Mononuclear cell (primary cell): ENCODE results near the gene PRKG2. TPM values are rescaled to one million over a fixed set of nuclear protein-coding genes. Genes with fewer than 3 reads are reported as not detected.

ENCODE experiments used
- H3K27me3 ChIP-seq: 2 replicates; pipeline ENCODE4 v1.6.0; 2011; ENCODE audit warnings: low read length, control low read depth; ENCODE audit not compliant: insufficient read depth
- H3K4me1 ChIP-seq: 2 replicates; pipeline ENCODE4 v1.5.1; 2011; ENCODE audit warnings: mild to moderate bottlenecking, low read length, control low read depth; ENCODE audit not compliant: insufficient read depth
- H3K4me3 ChIP-seq: 2 replicates; pipeline ENCODE4 v1.5.1; 2011; ENCODE audit warnings: mild to moderate bottlenecking, low read length, moderate library complexity
- H3K9me3 ChIP-seq: 2 replicates; pipeline ENCODE4 v1.5.1; 2011; ENCODE audit warnings: low read depth, mild to moderate bottlenecking, control low read depth, low read length
- total RNA-seq: library from RNA; depleted of rRNA; stranded (reverse); fragments of >200 nt; gene quantifications from one replicate; pipeline ENCODE4 v1.2.3, GENCODE V29; 2012

The PRKG2 gene
- total RNA-seq, 1 donor = 1.7 TPM

- no peaks in the 10 kb centered on the region for H3K9me3 ChIP-seq
- H3K4me1 ChIP-seq = no peaks in the 10 kb centered on the region
- H3K4me3 ChIP-seq = no peak overlapping the region
- no peaks in the 10 kb centered on the region for H3K27me3 ChIP-seq
Measured at GRCh38 chr4:81152839-81153713, 61.9 kb downstream of the PRKG2 start.

- Histone ChIP-seq H3K9me3 (no peaks in the 10 kb centered on the region), H3K4me1 (no peaks in the 10 kb centered on the region), H3K4me3 (no peak overlapping the region), H3K27me3 (no peaks in the 10 kb centered on the region)
Measured at GRCh38 chr4:81149976-81150375, 65.0 kb downstream of the PRKG2 start.

GRCh38 chr4:81148576-81148975 is 66.4 kb downstream of the PRKG2 start:
- no peaks in the 10 kb centered on the region for H3K27me3 ChIP-seq
- H3K4me3 ChIP-seq = no peak overlapping the region
- no peaks in the 10 kb centered on the region for H3K4me1 ChIP-seq
- no peaks in the 10 kb centered on the region for H3K9me3 ChIP-seq

GRCh38 chr4:81146466-81146865 is 68.6 kb downstream of the PRKG2 start:
- H3K4me3 ChIP-seq = no peak overlapping the region
- no peaks in the 10 kb centered on the region for H3K4me1 ChIP-seq
- H3K9me3 ChIP-seq = no peaks in the 10 kb centered on the region
- H3K27me3 ChIP-seq = no peaks in the 10 kb centered on the region

GRCh38 chr4:81143183-81143582 is 71.8 kb downstream of the PRKG2 start:
- H3K27me3 ChIP-seq = no peaks in the 10 kb centered on the region
- H3K4me1 ChIP-seq = no peaks in the 10 kb centered on the region
- no peak overlapping the region for H3K4me3 ChIP-seq
- H3K9me3 ChIP-seq = no peaks in the 10 kb centered on the region

GRCh38 chr4:81142744-81143143 is 72.3 kb downstream of the PRKG2 start:
- Histone ChIP-seq H3K27me3 (no peaks in the 10 kb centered on the region), H3K4me3 (no peak overlapping the region), H3K4me1 (no peaks in the 10 kb centered on the region), H3K9me3 (no peaks in the 10 kb centered on the region)

- Histone ChIP-seq H3K27me3 (no peaks in the 10 kb centered on the region), H3K9me3 (no peaks in the 10 kb centered on the region), H3K4me3 (no peak overlapping the region), H3K4me1 (no peaks in the 10 kb centered on the region)
Measured at GRCh38 chr4:81137894-81138293, 77.1 kb downstream of the PRKG2 start.

- Histone ChIP-seq H3K4me1 (no peaks in the 10 kb centered on the region), H3K9me3 (no peaks in the 10 kb centered on the region), H3K4me3 (no peak overlapping the region), H3K27me3 (no peaks in the 10 kb centered on the region)
Measured at GRCh38 chr4:81137446-81137845, 77.6 kb downstream of the PRKG2 start.

- Histone ChIP-seq H3K27me3 (no peaks in the 10 kb centered on the region), H3K4me1 (no peaks in the 10 kb centered on the region), H3K9me3 (no peaks in the 10 kb centered on the region), H3K4me3 (no peak overlapping the region)
Measured at GRCh38 chr4:81136161-81136905, 78.7 kb downstream of the PRKG2 start.

- no peaks in the 10 kb centered on the region for H3K9me3 ChIP-seq
- no peaks in the 10 kb centered on the region for H3K4me1 ChIP-seq
- H3K27me3 ChIP-seq = no peaks in the 10 kb centered on the region
- no peak overlapping the region for H3K4me3 ChIP-seq
Measured at GRCh38 chr4:81135501-81135900, 79.5 kb downstream of the PRKG2 start.

- no peak overlapping the region for H3K4me3 ChIP-seq
- no peaks in the 10 kb centered on the region for H3K27me3 ChIP-seq
- no peaks in the 10 kb centered on the region for H3K9me3 ChIP-seq
- no peaks in the 10 kb centered on the region for H3K4me1 ChIP-seq
Measured at GRCh38 chr4:81131563-81131962, 83.5 kb downstream of the PRKG2 start.

GRCh38 chr4:81131066-81131465 is 84.0 kb downstream of the PRKG2 start:
- Histone ChIP-seq H3K9me3 (no peaks in the 10 kb centered on the region), H3K4me1 (no peaks in the 10 kb centered on the region), H3K27me3 (no peaks in the 10 kb centered on the region), H3K4me3 (no peak overlapping the region)

GRCh38 chr4:81130569-81130968 is 84.5 kb downstream of the PRKG2 start:
- no peak overlapping the region for H3K4me3 ChIP-seq
- H3K9me3 ChIP-seq = no peaks in the 10 kb centered on the region
- H3K27me3 ChIP-seq = no peaks in the 10 kb centered on the region
- H3K4me1 ChIP-seq = no peaks in the 10 kb centered on the region

GRCh38 chr4:81120055-81120454 is 95.0 kb downstream of the PRKG2 start:
- H3K27me3 ChIP-seq = no peaks in the 10 kb centered on the region
- H3K4me3 ChIP-seq = no peak overlapping the region
- H3K9me3 ChIP-seq = no peaks in the 10 kb centered on the region
- no peaks in the 10 kb centered on the region for H3K4me1 ChIP-seq

- no peak overlapping the region for H3K4me3 ChIP-seq
- no peaks in the 10 kb centered on the region for H3K27me3 ChIP-seq
- H3K9me3 ChIP-seq = no peaks in the 10 kb centered on the region
- H3K4me1 ChIP-seq = no peaks in the 10 kb centered on the region
Measured at GRCh38 chr4:81118086-81118485, 96.9 kb downstream of the PRKG2 start.
